AG04450 (cell line): ENCODE measurements around the gene HOXC5. TPM values are rescaled to one million over a fixed set of nuclear protein-coding genes. Genes with fewer than 3 reads are reported as not detected.
"Not testable (repeated sequence)": the region's sequence is repeated elsewhere in the genome, so short reads cannot be mapped to it uniquely, and the experiment has no call there.

Experiments
- CTCF ChIA-PET: fragments of 300-600, 350-600 bp; formaldehyde crosslinking; extraction: SDS; loops from one replicate; lab custom pipeline; 2022; ENCODE audit warnings: antibody characterized with exemption, inconsistent platforms; lab: Charles Lee
- POLR2A ChIA-PET: fragments of 350-600 bp; formaldehyde crosslinking; extraction: SDS; loops from one replicate; lab custom pipeline; 2021; ENCODE audit warnings: antibody characterized with exemption, inconsistent platforms; lab: Yijun Ruan, JAX
- DNase-seq: peaks from one replicate; pipeline ENCODE4 v3.0.0-alpha.2; 2011; ENCODE audit warnings: low read depth, low spot score
- H3K27ac ChIP-seq: one replicate; pipeline ENCODE4 v1.5.1; 2012; ENCODE audit warnings: low read depth, low read length, control low read depth
- H3K27me3 ChIP-seq: one replicate; pipeline ENCODE4 v1.6.0; 2012; ENCODE audit warnings: low read length; ENCODE audit not compliant: control insufficient read depth, insufficient read depth
- H3K4me3 ChIP-seq: 2 replicates; pipeline ENCODE4 v1.5.1; 2011; ENCODE audit warnings: mild to moderate bottlenecking, low read depth, low read length, control low read depth
- H3K9me3 ChIP-seq: 2 replicates; pipeline ENCODE4 v1.5.1; 2012; ENCODE audit warnings: low read length; ENCODE audit not compliant: control insufficient read depth, insufficient read depth
- CTCF ChIP-seq: IDR thresholded peaks from 2 replicates; pipeline ENCODE4 v1.5.1; 2011; ENCODE audit warnings: low read depth, low read length, control low read depth, inconsistent platforms
- polyA plus RNA-seq: library from polyadenylated mRNA; depleted of rRNA; stranded (reverse); fragments of >200 nt; gene quantifications from 2 replicates; pipeline ENCODE4 v1.2.3, GENCODE V29; 2011

HOXC5 gene
- polyA plus RNA-seq, 1 experiment, result not detected

GRCh38 chr12:54041097-54041690, 8.3 kb downstream of the HOXC5 start:
- DNase-seq, result no peak
- POLR2A ChIA-PET, result no interaction called here
- CTCF ChIA-PET, result no interaction called here
- TF ChIP-seq CTCF, result no peak
- Histone ChIP-seq H3K27ac (no peak overlapping the region), H3K9me3 (no peaks in the 10 kb centered on the region), H3K4me3 (no peak overlapping the region), H3K27me3 (peaks cover 68% of the 10 kb centered on the region)

DNA sequence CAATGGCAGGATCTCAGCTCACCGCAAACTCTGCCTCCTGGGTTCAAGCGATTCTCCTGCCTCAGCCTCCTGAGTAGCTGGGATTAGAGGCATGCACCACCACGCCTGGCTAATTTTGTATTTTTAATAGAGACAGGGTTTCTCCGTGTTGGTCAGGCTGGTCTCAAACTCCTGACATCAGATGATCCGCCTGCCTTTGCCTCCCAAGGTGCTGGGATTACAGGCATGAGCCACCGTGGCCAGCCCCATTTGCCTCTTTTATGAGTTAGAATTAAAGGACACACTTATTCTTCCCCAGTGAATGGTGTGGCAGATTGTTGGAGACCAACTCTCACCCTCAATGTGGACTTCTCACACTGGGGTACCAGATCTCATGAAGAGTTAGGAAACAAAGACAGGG, 9.2 kb downstream of the HOXC5 start:
- DNase-seq, H3K4me3 ChIP-seq, POLR2A ChIA-PET, CTCF ChIA-PET, H3K27ac ChIP-seq, H3K9me3 ChIP-seq: not testable (repeated sequence)
- H3K27me3 ChIP-seq, result peaks cover 72% of the 10 kb centered on the region

DNA sequence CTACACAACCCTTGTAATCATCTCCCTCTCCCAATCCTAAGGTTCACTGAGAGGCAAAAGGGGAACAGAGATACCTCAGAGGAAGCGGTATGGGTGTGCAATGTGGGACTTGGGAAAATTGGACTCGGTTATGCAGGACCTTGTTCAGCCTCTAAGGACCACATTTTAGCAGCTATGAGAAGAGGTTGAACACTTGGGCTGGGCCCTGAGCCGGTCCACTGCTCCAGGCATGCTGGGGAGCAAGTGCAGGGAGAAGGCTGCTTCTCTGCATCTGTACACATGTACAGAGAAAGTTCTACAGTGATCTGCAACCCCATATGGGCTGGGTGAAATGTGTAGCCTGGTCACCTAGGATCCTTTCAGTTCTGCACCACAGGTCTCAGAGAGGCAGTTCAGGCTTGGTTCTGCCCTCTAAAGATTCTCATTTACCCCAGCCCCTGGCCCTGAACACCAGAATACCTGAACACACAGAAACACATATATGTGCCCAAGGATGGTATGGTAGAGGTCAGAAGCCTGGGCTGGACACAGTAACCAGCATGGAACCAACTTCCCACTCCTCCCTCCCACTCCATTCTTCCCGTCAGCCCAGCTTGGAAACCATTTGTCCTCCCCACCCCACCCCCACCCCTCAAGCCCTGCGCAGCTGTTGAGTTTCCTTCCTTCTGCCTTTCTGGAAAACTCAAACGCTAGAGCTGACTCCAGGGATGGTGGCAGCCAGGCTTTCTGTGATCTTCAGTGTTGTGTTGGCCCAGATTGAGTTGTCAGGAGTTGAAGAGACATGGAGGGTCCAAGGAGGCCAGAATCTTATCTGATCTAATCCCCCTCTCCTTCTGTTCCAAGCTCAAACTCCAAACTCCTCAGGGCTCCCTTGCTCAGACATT, 10.4 kb downstream of the HOXC5 start:
- Histone ChIP-seq H3K9me3 (peaks cover 5% of the 10 kb centered on the region; the same call in 1 of the 2 replicates), H3K4me3 (no peak overlapping the region), H3K27ac (no peak overlapping the region), H3K27me3 (peaks cover 73% of the 10 kb centered on the region)
- ChIA-PET POLR2A (no interaction called here), CTCF (no interaction called here)
- no peak for TF ChIP-seq CTCF
- DNase-seq, result no peak

- H3K27me3 ChIP-seq, result peaks cover 72% of the 10 kb centered on the region
- POLR2A ChIA-PET, result no interaction called here
- no peak for TF ChIP-seq CTCF
- no peak overlapping the region for H3K4me3 ChIP-seq
- no peak overlapping the region for H3K27ac ChIP-seq
- DNase-seq, result no peak
- H3K9me3 ChIP-seq, result peaks cover 5% of the 10 kb centered on the region; the same call in 1 of the 2 replicates
- CTCF ChIA-PET, result no interaction called here
These were observed 11.7 kb downstream of the HOXC5 start for GRCh38 chr12:54044425-54045103.

DNA sequence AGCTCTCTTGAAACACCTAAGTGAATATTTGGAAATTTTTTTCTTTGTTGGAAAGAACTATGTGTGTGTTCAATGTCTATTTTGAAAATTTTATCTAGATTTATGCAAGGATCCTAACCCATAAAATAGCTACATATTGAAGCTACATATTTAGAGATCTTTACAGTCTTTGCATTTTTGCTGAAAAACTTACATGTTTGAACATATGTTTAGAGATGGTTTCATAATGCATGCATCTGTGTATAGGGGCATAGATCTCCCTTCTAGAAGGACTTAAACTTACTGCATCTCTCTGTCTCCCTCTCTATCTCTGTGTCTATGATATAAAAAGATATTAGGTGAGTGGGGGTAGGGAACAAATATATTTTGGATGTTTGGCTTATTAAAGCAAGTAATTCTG, 12.6 kb downstream of the HOXC5 start:
- peaks cover 73% of the 10 kb centered on the region for H3K27me3 ChIP-seq
- H3K27ac ChIP-seq, result no peak overlapping the region
- peaks cover 5% of the 10 kb centered on the region; the same call in 1 of the 2 replicates for H3K9me3 ChIP-seq
- CTCF ChIA-PET, result no interaction called here
- TF ChIP-seq CTCF, result no peak
- POLR2A ChIA-PET, result no interaction called here
- DNase-seq, result no peak
- H3K4me3 ChIP-seq, result no peak overlapping the region
